HT1080 (cell line): ENCODE data around the gene OTOG. TPM values are rescaled to one million over a fixed set of nuclear protein-coding genes. Genes with fewer than 3 reads are reported as not detected.

Experiments
- DNase-seq: peaks from one replicate; pipeline ENCODE4 v3.0.0-alpha.2; 2015; ENCODE audit warnings: low read depth
- total RNA-seq: library from RNA; depleted of rRNA; stranded (reverse); fragments of >200 nt; shearing (Covaris generic); gene quantifications from 2 replicates; pipeline ENCODE4 v1.2.3, GENCODE V29; 2014

Gene OTOG
- total RNA-seq, 1 experiment from 2014 or later: not detected

DNA sequence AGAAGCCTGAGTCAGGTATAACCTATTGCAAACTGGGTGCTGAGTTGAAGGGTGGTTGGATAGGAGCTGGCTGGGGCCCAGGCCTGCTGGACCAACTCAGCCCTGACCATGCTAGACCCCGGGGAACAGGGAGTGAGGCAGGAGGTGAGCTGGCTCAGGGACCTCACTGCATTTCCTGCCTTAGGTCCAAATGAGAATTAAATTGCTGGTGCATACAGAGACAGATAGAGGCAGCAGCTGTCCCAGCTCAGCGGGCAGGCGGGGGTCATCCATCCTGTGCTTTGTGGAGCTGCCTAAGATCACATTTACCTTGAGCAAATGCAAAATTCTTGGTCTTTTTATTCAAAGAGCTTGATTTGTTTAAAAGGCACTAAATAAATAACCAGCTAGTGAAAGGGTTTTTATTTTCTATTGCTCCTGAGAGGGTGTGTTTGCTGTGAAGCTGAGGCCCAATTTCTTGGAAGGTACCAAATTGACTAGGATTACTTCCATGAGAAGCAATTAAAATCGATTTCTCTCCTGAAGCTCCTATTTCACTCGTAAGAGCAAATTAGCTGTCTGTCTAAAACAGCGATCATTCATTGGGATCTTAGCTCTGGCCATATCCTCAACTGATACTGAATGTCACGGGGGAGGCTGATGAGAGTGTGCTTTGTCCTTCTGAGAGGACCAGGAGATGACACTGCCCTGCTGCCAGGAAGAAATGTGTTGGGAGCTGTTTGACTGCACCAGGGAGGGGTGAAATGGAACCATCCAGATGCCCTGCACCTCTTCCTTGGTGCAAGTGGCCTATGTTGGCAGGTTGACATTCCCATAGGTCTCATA, 27.8 kb upstream of the OTOG start:
- no peak for DNase-seq

DNA sequence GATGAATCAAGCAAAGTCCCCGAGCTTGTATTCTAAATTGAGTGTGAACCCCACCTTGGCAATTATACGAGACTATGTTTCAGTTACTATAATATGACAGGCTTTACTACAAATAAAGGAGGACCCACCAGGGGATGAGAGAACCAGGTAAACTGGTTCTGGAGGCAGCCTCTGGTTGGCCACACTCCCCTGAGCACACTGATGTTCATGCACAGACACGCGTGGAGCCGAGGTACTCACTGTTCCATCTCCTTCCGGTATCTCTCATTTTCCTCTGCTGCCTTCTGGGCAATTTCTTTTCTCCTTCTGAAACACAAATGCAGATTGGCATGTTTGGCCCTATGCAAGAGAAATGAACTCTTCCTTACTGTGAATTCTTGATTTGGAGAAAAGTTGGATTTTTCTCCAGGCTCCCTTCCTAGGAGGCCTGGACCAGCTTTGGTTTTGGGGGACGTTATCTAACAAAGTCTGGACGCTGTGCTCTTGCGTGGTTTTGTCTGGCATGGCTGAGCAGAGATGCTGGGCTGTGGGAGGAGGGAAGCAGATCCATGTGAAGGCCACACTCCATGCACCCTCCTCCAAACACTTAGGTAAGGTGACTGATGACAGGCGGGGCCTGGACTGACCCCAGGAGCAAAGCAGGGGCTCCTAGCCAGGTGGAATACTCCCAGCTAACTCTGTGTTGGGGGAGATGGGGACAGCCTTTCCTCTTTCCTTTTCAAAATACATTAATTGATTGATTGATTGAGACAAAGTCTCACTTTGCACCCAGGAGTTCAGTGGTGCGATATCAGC, 25.8 kb upstream of the OTOG start:
- no peak for DNase-seq

DNA sequence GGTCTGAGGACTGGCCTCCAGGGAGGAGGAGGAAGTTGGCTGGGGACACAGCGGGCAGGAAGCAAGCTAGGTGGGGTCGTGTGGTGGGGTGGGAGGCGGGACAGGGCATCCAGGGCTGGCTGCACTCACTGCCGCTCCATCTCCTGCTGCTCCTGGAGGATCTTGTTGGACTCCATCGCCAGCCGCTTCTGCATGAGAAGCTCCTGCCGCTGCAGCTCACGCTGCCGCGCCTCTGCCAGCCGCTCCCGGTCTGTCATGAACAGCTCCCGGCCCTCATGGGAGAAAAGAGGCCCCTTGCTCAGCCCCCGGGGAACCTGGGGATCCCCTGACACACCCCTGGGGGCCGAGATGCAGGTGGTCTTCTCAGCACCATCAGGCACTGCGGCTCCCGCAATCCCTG, 24.4 kb upstream of the OTOG start:
- DNase-seq: no peak

DNA sequence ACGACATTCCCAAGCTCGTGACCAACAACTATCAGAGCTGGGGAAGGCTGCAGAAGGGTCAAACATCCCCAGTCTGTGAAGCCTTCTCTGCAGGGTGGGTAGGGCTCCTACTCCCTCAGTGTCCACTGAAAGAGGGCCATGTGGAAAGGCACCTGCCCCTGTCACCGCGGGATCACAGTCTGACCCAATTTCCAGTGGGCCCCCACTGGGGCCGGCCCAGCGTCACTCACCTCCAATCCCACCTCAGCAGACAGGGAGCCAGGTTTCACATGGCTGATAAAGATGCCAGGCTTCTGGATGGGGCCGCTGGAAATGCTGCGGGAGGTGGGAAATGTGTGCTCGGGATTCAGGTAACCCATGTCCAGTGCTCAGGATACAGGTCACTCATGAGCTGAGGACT, 22.8 kb upstream of the OTOG start:
- DNase-seq: no peak

DNA sequence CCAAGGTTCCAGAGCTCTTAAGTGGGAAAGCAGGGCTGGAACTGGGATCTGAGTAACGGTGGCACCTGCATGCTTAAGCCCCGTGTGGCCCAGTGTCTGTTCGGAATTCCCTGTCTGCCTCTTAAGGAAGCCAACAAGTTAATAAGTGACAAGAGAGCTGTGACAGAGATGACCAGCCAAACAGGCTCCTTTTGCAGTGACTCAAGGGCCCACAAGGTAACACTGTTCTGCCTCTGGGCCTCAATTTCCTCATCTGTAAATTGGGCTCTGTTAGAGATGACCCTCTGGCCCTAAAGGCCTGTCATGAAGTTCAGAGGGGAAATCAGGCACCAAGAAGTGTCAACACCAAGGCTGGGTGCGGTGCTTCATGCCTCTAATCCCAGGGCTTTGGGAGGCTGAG, 21.5 kb upstream of the OTOG start:
- no peak for DNase-seq

DNA sequence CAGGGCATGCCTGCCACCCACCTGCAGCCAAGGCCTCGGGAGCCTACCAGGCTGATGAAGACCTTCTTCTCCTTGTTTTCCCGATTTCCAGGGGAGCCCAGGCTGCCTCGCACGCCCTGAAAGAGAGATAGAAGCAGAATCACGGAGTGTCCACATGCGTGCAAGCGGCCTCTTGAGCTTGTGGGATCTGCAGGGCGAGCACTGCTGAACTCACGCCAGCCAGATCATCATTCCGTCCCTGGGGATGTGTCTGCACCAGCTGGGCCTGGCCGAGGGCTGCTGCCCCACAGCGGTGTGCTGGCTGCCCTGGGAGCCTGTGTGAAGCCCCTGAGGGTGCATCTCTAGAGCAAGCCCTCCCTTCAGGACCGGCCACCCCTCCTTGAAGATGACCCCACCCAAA, 20.7 kb upstream of the OTOG start:
- DNase-seq: no peak

DNA sequence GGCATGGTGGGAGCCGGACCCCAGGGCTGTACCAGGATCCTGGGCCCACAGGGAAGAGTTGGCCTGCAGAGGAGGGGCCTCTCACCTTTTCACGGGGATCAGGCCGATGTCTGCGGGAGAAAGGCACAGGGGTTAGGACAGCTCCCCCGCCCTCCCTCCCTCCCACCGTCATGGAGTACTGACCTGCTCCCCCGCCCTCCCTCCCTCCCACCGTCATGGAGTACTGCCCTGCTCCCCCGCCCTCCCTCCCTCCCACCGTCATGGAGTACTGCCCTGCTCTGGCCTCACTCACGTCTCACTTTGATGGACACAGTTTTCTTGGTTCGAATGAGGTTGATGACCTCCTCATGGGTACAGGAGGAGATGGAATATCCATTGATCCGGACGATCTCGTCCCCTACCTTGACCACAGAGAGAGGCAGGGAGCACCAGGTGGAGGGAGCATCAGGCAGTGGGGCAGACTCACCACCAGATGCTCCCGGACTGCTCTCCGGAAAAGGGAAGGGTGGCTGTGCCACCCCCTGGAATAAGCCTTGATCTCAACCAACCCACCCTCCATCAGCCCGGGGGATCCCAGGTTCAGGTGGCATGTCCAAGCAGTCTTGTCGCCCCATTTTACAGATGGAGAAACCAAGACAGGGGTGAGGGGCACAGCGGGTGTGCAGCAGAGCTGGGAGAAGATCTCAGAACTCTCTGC, 20.0 kb upstream of the OTOG start:
- no peak for DNase-seq

DNA sequence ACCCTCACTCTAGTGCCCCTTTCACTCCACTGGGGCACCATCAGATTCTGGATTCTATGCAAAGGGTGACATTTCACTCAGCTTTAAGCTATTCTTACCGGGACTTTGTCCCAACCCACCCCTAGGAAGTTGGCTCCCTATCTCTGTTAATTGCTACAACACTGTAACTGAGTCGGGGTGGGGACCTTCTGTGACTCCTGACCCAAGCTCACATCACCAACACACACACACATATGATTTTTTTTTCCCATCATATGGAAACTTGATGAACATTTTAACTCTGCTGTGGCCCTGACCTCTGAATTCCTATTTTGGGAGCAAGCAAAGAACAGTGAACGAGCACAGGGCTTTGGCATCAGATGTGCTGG, 19.4 kb upstream of the OTOG start:
- DNase-seq: no peak

DNA sequence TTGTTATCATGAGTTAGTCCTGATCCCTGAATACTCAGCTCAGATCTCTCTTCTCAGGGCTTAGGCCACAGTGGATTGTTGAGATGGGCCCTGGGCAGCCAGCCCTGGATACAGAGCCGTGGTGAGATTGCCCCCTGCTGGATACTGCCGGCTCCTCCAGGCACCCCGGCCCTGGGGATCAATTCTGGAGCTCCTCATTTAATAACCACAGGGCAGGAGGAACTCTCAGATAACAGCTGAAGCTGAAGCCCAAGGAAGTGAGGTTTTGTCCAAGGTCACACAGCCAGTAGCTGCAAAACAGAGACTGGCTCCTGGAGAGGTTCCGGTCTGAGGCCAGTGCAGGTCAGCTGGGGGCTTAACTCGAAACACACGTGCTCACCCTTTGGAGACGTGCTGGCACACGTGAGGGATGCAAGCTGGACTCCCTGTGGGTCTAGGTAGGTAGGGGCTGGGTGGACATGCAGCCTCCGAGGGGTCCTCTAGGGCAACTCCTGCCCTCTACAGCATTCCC, 18.8 kb upstream of the OTOG start:
- peak; percentile 42 for DNase-seq

DNA sequence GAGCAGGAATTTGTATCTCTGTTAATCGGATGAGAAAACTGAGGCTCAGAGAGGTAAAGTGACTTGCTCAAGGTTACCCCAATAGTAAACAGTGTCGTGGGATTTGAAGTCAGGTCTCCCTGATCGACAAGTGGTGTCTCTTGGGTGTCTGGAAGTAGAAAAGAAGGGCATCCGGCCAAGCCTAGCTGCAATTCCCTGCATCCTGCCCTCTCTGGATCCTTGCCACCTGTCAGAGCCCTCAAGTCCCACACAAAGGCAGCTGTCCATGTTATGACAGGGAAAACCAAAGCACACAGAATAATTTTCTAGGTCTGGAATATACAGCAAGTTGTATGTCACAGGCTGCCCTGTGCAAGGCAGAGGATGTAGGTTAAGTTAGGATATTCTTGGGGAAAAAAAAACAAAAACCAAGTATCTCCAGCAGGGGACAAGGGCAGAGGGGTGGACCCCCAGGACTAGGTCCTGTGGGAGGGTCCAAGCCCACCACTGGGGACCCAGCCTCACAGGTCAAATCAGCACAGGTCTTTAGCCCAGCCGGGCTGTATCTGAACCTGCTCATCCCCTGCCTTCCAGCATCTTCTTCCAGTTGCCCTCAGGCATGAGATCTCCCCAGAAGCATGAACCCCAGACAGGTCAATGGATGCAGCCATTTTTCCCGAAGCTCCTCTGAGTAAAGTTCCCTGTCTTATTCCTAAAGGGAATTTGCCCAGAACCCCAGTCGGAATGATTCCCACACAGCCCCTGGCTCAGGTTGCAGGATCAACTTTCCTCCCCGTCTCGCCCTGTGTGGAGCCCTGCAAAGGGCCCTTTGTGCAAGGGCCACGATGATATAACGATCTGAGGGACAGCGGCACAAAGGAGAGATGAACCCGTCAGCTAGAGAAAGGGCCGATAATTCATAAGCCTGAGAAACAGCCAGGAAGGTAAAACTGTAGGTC, 17.9 kb upstream of the OTOG start:
- DNase-seq: peak; percentile 21

DNA sequence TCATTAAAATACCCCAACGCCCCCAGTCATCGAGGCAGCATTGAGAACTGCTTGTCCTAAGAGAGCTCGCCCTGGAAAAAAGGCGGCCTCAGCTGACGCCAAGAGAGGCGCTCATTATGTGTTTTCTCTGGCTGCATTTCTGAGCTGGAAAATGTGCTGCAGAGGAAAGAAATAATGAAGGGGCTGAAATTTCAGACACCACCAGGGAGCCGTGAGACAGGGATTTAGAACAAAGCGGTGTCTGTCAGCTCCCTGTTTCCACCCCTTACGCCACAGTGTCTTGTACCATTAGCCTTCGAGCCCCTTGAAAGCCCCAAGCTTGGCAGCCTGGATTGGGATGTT, 17.2 kb upstream of the OTOG start:
- DNase-seq: no peak

DNA sequence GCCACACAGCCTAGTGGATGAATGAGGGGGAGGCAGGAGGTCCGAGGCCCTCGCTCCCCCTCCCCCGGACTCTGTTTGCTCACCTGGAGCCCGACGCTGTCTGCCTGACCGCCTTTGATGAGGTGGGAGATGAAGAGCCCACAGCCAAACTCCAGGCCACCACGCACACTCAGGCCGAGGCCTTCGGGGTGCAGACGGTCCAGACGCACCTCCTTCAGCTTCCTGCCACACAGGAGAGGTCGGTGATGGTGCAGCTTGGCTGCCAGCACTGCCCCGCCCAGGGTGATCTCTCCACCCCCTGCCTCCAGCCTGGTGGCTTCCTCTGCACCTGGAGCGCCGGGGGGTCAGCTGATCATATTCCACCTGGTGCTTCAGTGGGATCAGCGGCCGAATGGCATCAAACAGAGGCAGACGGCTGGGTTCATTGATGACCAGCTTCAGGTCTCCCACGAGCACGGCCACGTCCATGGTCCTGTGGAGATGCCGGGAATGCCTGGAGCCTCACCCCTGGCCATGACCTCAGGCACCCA, 15.9 kb upstream of the OTOG start:
- DNase-seq: no peak

DNA sequence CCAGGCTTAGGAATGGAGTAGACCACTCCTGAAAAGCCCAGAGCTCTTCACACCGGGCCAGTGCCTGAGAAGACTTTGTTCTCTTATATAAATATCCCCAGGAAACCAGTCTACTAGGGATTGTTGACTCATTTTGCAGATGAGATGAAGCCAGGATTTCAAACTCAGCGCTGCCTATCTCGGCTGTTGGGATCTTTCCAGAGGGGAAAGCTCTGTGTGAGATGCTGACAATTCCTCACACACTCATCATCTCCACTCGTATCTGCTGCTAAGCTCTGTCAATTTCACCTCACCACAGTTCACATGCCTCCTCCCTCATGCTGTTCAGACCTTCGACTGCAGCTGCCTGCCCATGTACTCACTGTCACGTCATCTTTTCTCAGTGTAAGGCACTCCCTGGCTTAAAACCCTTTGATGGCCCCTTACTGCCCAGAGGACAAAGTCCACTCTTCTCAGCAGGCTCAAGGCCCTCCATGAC, 15.4 kb upstream of the OTOG start:
- DNase-seq: peak; percentile 70

DNA sequence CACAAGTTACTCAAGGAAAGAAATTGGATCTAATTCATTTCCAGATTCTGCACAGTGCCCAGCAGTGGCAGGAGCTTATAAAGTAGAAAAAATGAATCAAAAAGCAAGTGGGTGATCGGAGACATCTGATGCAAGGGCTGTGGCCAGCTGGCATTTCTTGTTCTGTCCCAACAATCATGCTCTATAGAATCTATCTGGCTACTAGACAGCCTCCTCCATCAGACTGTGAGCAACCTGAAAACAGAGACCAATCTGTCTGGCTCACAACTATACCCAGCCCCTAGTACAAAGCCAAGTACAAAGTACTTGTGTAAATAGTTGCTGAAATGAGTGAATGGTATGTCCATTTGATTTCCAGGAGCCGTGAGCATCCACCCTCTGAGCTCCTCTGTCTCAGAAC, 14.3 kb upstream of the OTOG start:
- DNase-seq: no peak

DNA sequence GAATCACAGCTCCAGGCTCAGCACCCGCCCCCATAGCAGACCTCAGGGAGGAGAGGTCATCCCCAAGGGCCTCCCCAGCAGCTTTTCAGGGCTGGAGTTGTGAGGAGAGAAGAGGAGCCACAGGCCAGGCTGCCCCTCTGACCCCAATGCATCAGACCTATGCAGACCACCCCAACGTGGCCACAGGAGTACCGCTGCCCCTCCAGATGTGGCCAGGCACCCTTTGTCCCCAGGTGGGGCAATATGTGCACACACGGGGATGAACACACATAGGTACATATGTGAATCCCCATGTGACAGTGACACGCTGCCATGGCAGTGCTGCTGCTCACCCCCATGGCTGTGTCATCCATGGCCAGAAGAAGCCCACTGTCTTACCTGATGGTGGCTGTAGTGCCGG, 13.7 kb upstream of the OTOG start:
- no peak for DNase-seq

DNA sequence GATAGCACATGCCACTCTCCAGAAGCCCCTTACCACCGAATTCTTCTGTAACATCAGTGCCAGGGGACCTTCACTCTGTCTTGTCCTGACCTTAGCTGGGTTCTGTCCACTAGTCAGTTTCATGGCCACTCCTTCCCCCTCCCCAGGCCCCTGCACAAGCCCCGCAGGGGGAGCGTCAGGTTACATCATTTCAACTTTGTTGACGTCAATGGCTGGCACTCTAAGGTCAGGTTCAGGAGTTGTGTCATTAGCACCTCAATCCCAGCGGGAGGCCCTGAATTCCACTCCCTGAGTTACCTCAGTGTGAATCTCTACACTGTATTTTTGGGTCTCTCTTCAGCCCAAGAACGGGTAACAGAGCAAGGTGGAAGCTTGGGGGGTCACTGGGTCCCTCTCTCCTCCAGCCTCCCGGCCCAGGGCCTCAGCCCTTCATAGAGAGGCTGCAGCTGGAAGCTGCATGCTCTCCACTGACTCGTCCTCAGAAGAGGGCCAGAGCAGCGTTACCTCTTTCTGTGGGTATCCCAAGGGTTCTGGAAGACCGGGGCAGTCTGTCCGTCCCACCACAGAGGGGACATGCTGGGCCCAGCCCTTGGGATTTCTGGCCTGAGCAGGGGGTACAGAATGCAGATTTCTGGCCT, 13.2 kb upstream of the OTOG start:
- DNase-seq: no peak

DNA sequence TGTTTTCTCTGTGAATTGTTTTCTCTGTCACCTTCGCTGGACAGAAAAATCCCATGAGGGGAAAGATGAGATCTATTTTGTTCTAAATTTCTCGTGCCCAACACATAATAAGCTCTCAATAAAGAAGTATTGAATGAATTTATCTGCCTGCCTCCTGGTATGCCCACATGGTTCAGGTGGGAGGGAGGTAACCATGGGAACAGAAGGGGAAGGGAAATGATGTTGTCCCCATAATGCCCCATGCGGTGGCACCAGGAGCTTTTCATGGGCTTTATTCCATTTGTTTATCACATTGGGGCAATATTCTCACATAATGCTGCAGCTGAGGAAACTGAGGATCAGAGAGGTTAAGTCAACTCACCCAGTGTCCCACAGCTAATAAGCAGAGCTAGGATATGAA, 11.6 kb upstream of the OTOG start:
- no peak for DNase-seq

DNA sequence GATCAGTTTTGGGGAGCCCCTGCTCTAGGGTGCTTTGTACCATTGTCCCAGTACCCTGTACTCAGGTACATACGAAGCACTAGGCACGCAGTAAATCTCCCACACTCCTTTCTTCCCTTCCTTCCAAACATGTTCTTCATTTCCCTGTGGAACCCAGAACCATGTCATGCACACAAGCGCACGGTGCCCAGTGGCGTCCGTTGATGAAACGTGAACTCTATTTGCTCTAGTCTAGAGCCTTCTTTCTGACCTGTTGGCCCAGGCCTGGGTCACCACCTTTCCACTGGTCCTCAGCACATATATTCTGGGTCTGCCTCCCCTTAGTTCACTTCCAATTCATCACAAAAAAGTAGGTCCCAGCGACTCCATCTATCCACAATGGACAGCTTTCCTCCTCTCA, 9.8 kb upstream of the OTOG start:
- DNase-seq: no peak

DNA sequence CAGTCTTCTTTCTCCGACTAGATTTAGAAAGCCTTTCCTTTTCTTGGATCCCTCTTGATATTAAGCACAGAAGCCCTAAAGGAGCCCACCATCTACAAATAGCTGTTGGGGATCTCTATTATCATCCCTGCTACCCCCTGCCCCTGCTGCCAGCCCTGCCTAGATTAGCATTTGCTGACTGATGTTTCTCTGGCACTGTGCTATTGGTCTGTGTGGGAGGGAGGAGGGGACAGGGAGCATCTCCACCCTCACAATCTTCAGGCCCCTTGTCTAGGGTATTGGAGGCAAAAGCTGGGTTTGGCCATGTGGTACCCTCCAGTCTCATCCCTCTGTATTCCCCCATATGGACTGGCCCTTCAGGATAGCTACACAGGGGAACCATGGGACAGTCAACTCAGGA, 9.0 kb upstream of the OTOG start:
- no peak for DNase-seq

DNA sequence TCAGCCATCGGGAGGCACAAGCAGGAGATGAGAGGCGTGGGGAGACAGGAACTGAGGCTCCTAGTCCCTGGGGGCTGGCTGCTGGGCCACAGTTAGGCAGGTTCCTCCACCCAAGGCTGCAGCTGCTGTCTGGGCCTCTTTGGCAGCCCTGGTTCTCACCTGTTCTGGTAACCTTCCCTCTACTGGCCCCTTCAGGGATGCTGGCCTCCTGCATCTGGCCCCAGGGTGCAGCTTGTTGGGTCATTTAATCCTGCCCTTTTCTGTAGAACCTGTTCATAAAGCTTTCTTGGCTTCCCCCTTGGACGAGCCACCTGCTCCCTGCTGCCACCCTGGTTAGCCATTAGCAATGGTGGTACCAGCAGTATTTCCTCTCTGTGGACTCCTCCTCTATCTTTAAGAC, 8.3 kb upstream of the OTOG start:
- DNase-seq: no peak
